ENCODE data around the gene DLL4.

Gene DLL4

GRCh38 chr15:40906991-40907802 lies 21.9 kb upstream of the DLL4 start:
- peak; percentile 83 for DNase-seq

GRCh38 chr15:40908095-40908494 lies 21.0 kb upstream of the DLL4 start:
- no peak for DNase-seq

- no peak for DNase-seq
Measured at GRCh38 chr15:40909662-40910630, 19.2 kb upstream of the DLL4 start.

- no peak for DNase-seq
Measured at GRCh38 chr15:40911141-40911540, 18.0 kb upstream of the DLL4 start.

- no peak for DNase-seq
Measured at GRCh38 chr15:40911693-40912092, 17.4 kb upstream of the DLL4 start.

GRCh38 chr15:40912478-40912877 lies 16.7 kb upstream of the DLL4 start:
- no peak for DNase-seq

- DNase-seq, result no peak
Measured at GRCh38 chr15:40914013-40914412, 15.1 kb upstream of the DLL4 start.

- no peak for DNase-seq
Measured at GRCh38 chr15:40914486-40914885, 14.7 kb upstream of the DLL4 start.

- no peak for DNase-seq
Measured at GRCh38 chr15:40915116-40915661, 14.0 kb upstream of the DLL4 start.

- no peak for DNase-seq
Measured at GRCh38 chr15:40915679-40916078, 13.5 kb upstream of the DLL4 start.

GRCh38 chr15:40917585-40917984 lies 11.6 kb upstream of the DLL4 start:
- no peak for DNase-seq

GRCh38 chr15:40918146-40918798 lies 10.9 kb upstream of the DLL4 start:
- no peak for DNase-seq

- DNase-seq, result no peak
Measured at GRCh38 chr15:40918799-40919392, 10.2 kb upstream of the DLL4 start.

GRCh38 chr15:40921949-40922607 lies 7.1 kb upstream of the DLL4 start:
- DNase-seq, result no peak

- no peak for DNase-seq
Measured at GRCh38 chr15:40922608-40923005, 6.5 kb upstream of the DLL4 start.

GRCh38 chr15:40923551-40923950 lies 5.6 kb upstream of the DLL4 start:
- DNase-seq, result no peak

- DNase-seq, result no peak
Measured at GRCh38 chr15:40925495-40925862, 3.7 kb upstream of the DLL4 start.

- no peak for DNase-seq
Measured at GRCh38 chr15:40925863-40926658, 3.1 kb upstream of the DLL4 start.

GRCh38 chr15:40926659-40927494 lies 2.3 kb upstream of the DLL4 start:
- DNase-seq, result no peak

GRCh38 chr15:40927495-40927872 lies 1.7 kb upstream of the DLL4 start:
- no peak for DNase-seq
